Measurements from ENCODE around the gene BACH2. TPM values are rescaled to one million over a fixed set of nuclear protein-coding genes. Genes with fewer than 3 reads are reported as not detected.

BACH2 gene
- total RNA-seq, 1 donor from 2014 or later: 3.9 TPM

- Mint-ChIP-seq H3K27ac (no peak overlapping the region), H3K27me3 (ENCODE audit: insufficient read depth, low read depth) (peaks cover 3% of the 10 kb centered on the region), H3K36me3 (no peaks in the 10 kb centered on the region), H3K9me3 (no peaks in the 10 kb centered on the region), H3K4me1 (peaks cover 6% of the 10 kb centered on the region), H3K4me3 (no peak overlapping the region)
- no peaks in the 10 kb centered on the region for H4K20me1 ChIP-seq (ENCODE audit: low read depth)
- H3K36me3 ChIP-seq: no peaks in the 10 kb centered on the region
- no peaks in the 10 kb centered on the region for H3F3A ChIP-seq (ENCODE audit: low read depth)
- no peak overlapping the region for H3K4me3 ChIP-seq
- no peak overlapping the region for H3K4me2 ChIP-seq
- TF ChIP-seq EZH2 (IDR thresholded peaks at IDR 0.05): no peak
- TF ChIP-seq CTCF (IDR thresholded peaks at IDR 0.05): no peak
- no peak for TF ChIP-seq EZH2phosphoT487 (IDR thresholded peaks at IDR 0.05)
- H3K27ac ChIP-seq: no peak overlapping the region
- no peaks in the 10 kb centered on the region for H3K9me3 ChIP-seq (ENCODE audit: low read depth)
- H3K4me1 ChIP-seq: no peaks in the 10 kb centered on the region
- no peak overlapping the region for H2AFZ ChIP-seq (replicated peaks)
- no peaks in the 10 kb centered on the region for H3K79me2 ChIP-seq (ENCODE audit: low read depth)
- no peak overlapping the region for H3K9ac ChIP-seq
- H3K27me3 ChIP-seq: no peaks in the 10 kb centered on the region
- no peak for DNase-seq (ENCODE audit: low spot score)
Measured at GRCh38 chr6:90311569-90311968, 14.9 kb upstream of the BACH2 start.

GRCh38 chr6:90305800-90306448 is 9.3 kb upstream of the BACH2 start:
- Histone ChIP-seq H3K27me3 (no peaks in the 10 kb centered on the region), H3F3A (ENCODE audit: low read depth) (no peaks in the 10 kb centered on the region), H2AFZ (replicated peaks) (no peak overlapping the region), H3K4me1 (no peaks in the 10 kb centered on the region), H3K36me3 (no peaks in the 10 kb centered on the region), H3K9ac (no peak overlapping the region), H3K27ac (no peak overlapping the region), H3K9me3 (ENCODE audit: low read depth) (no peaks in the 10 kb centered on the region), H3K4me2 (no peak overlapping the region), H4K20me1 (ENCODE audit: low read depth) (no peaks in the 10 kb centered on the region), H3K4me3 (no peak overlapping the region), H3K79me2 (ENCODE audit: low read depth) (no peaks in the 10 kb centered on the region)
- no peaks in the 10 kb centered on the region for H3K9me3 Mint-ChIP-seq
- H3K4me3 Mint-ChIP-seq: no peak overlapping the region
- H3K27ac Mint-ChIP-seq: no peak overlapping the region
- no peak for TF ChIP-seq EZH2 (IDR thresholded peaks at IDR 0.05)
- TF ChIP-seq EZH2phosphoT487 (IDR thresholded peaks at IDR 0.05): no peak
- no peak for TF ChIP-seq CTCF (IDR thresholded peaks at IDR 0.05)
- H3K4me1 Mint-ChIP-seq: no peaks in the 10 kb centered on the region
- peaks cover 4% of the 10 kb centered on the region for H3K27me3 Mint-ChIP-seq (ENCODE audit: insufficient read depth, low read depth)
- no peaks in the 10 kb centered on the region for H3K36me3 Mint-ChIP-seq
- DNase-seq (ENCODE audit: low spot score): no peak

- H3K27ac Mint-ChIP-seq: no peak overlapping the region
Measured at GRCh38 chr6:90304308-90304707, 7.7 kb upstream of the BACH2 start.

More at GRCh38 chr6:90304308-90304707, 7.7 kb upstream of the BACH2 start:
- H4K20me1 ChIP-seq (ENCODE audit: low read depth): no peaks in the 10 kb centered on the region
- H3F3A ChIP-seq (ENCODE audit: low read depth): no peaks in the 10 kb centered on the region
- no peak overlapping the region for H3K4me3 ChIP-seq
- TF ChIP-seq EZH2 (IDR thresholded peaks at IDR 0.05) (no peak), EZH2phosphoT487 (IDR thresholded peaks at IDR 0.05) (no peak), CTCF (IDR thresholded peaks at IDR 0.05) (no peak)
- H3K79me2 ChIP-seq (ENCODE audit: low read depth): no peaks in the 10 kb centered on the region
- H3K27ac ChIP-seq: no peak overlapping the region
- no peak overlapping the region for H3K9ac ChIP-seq
- H3K9me3 Mint-ChIP-seq: no peaks in the 10 kb centered on the region
- no peak overlapping the region for H2AFZ ChIP-seq (replicated peaks)
- H3K4me3 Mint-ChIP-seq: no peak overlapping the region
- H3K36me3 ChIP-seq: no peaks in the 10 kb centered on the region
- DNase-seq (ENCODE audit: low spot score): no peak
- H3K27me3 ChIP-seq: no peaks in the 10 kb centered on the region
- H3K36me3 Mint-ChIP-seq: no peaks in the 10 kb centered on the region
- no peak overlapping the region for H3K4me2 ChIP-seq
- H3K4me1 ChIP-seq: no peaks in the 10 kb centered on the region
- peaks cover 4% of the 10 kb centered on the region for H3K27me3 Mint-ChIP-seq (ENCODE audit: insufficient read depth, low read depth)
- no peaks in the 10 kb centered on the region for H3K4me1 Mint-ChIP-seq
- no peaks in the 10 kb centered on the region for H3K9me3 ChIP-seq (ENCODE audit: low read depth)

Data from neural progenitor cell (in vitro differentiated cells).